GM19099 (cell line): ENCODE data around the gene FBXL4.

Experiments used
- POLR2A ChIP-seq: IDR thresholded peaks from 3 replicates; pipeline ENCODE4 v1.6.1; 2011; ENCODE audit warnings: low read depth; ENCODE audit not compliant: insufficient read length; ENCODE audit errors: extremely low read depth

FBXL4 gene

GRCh38 chr6:98928688-98929087, 19.1 kb downstream of the FBXL4 start:
- TF ChIP-seq POLR2A, result no peak

- no peak for TF ChIP-seq POLR2A
Observed at GRCh38 chr6:98927534-98927933, 20.2 kb downstream of the FBXL4 start.

- TF ChIP-seq POLR2A, result no peak
Observed at GRCh38 chr6:98925831-98926230, 21.9 kb downstream of the FBXL4 start.

- no peak for TF ChIP-seq POLR2A
Observed at GRCh38 chr6:98924647-98925046, 23.1 kb downstream of the FBXL4 start.

- no peak for TF ChIP-seq POLR2A
Observed at GRCh38 chr6:98920904-98921431, 26.8 kb downstream of the FBXL4 start.

GRCh38 chr6:98909236-98909635, 38.5 kb downstream of the FBXL4 start:
- no peak for TF ChIP-seq POLR2A

GRCh38 chr6:98905759-98906158, 42.0 kb downstream of the FBXL4 start:
- TF ChIP-seq POLR2A, result no peak

- no peak for TF ChIP-seq POLR2A
Observed at GRCh38 chr6:98904096-98904495, 43.6 kb downstream of the FBXL4 start.

GRCh38 chr6:98900706-98901105, 47.0 kb downstream of the FBXL4 start:
- no peak for TF ChIP-seq POLR2A

GRCh38 chr6:98894810-98895209, 52.9 kb downstream of the FBXL4 start:
- no peak for TF ChIP-seq POLR2A

- no peak for TF ChIP-seq POLR2A
Observed at GRCh38 chr6:98887650-98888049, 60.1 kb downstream of the FBXL4 start.

GRCh38 chr6:98885330-98885729, 62.4 kb downstream of the FBXL4 start:
- no peak for TF ChIP-seq POLR2A

GRCh38 chr6:98880486-98880885, 67.3 kb downstream of the FBXL4 start:
- no peak for TF ChIP-seq POLR2A

- no peak for TF ChIP-seq POLR2A
Observed at GRCh38 chr6:98877250-98877649, 70.5 kb downstream of the FBXL4 start.

- TF ChIP-seq POLR2A, result no peak
Observed at GRCh38 chr6:98875375-98875774, 72.4 kb downstream of the FBXL4 start.

GRCh38 chr6:98871821-98872220, 75.9 kb downstream of the FBXL4 start:
- no peak for TF ChIP-seq POLR2A

GRCh38 chr6:98871057-98871456, 76.7 kb downstream of the FBXL4 start:
- TF ChIP-seq POLR2A, result no peak
